ENCODE data around the gene FSIP2. TPM values are rescaled to one million over a fixed set of nuclear protein-coding genes. Genes with fewer than 3 reads are reported as not detected.

Gene FSIP2
- total and polyA plus RNA-seq, 2 experiments from 2014 or later, result 1.9 to 8.6 TPM

DNA sequence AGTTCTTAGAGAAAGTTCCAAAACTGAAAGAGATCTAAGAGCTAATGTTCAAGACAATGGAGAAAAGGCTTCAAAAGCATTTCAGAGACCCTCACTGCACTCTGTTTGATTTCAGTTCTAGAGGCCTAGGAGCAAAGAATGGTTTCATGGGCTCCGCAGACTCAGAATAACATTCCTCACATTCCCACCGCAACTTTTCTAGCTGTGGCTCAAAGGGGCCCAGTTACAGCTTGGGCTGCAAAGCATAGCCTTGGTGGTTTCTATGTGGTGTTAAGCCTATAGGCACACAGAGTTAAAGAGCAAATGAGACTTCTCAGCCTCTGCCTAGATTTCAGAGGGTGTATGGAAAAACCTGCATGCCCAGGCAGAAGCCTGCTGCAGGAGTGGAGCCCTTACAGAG lies 73.0 kb downstream of the FSIP2 start:
- no peak overlapping the region for H3K27ac ChIP-seq
- no peaks in the 10 kb centered on the region for H4K20me1 ChIP-seq (ENCODE audit: insufficient read depth, poor library complexity, severe bottlenecking)
- no peaks in the 10 kb centered on the region for H3K79me2 ChIP-seq
- no peaks in the 10 kb centered on the region for H3K4me1 ChIP-seq (ENCODE audit: insufficient read depth)
- H3K9me2 ChIP-seq (replicated peaks; ENCODE audit: insufficient read depth), result no peaks in the 10 kb centered on the region
- H2AFZ ChIP-seq, result no peak overlapping the region
- no peak for TF ChIP-seq EZH2phosphoT487 (IDR thresholded peaks at IDR 0.05; ENCODE audit: low read depth, severe bottlenecking, unreplicated experiment)
- no peak for TF ChIP-seq EZH2 (IDR thresholded peaks at IDR 0.05; ENCODE audit: borderline replicate concordance)
- TF ChIP-seq, protein P1, sequence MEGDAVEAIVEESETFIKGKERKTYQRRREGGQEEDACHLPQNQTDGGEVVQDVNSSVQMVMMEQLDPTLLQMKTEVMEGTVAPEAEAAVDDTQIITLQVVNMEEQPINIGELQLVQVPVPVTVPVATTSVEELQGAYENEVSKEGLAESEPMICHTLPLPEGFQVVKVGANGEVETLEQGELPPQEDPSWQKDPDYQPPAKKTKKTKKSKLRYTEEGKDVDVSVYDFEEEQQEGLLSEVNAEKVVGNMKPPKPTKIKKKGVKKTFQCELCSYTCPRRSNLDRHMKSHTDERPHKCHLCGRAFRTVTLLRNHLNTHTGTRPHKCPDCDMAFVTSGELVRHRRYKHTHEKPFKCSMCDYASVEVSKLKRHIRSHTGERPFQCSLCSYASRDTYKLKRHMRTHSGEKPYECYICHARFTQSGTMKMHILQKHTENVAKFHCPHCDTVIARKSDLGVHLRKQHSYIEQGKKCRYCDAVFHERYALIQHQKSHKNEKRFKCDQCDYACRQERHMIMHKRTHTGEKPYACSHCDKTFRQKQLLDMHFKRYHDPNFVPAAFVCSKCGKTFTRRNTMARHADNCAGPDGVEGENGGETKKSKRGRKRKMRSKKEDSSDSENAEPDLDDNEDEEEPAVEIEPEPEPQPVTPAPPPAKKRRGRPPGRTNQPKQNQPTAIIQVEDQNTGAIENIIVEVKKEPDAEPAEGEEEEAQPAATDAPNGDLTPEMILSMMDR (IDR thresholded peaks at IDR 0.05; ENCODE audit: poor library complexity), result no peak
- H3K4me3 ChIP-seq, result no peak overlapping the region
- DNase-seq (ENCODE audit: low spot score), result no peak
- 96% methylated on average over 2 of the region's 2 CpGs for WGBS (ENCODE audit: low lambda C conversion rate, missing lambda C conversion rate)
- H3K9me3 ChIP-seq (ENCODE audit: low read depth), result no peaks in the 10 kb centered on the region
- H3K4me2 ChIP-seq, result no peak overlapping the region
- no peaks in the 10 kb centered on the region for H3K27me3 ChIP-seq
- H3K36me3 ChIP-seq (replicated peaks; ENCODE audit: insufficient read depth, low read depth), result no peaks in the 10 kb centered on the region

DNA sequence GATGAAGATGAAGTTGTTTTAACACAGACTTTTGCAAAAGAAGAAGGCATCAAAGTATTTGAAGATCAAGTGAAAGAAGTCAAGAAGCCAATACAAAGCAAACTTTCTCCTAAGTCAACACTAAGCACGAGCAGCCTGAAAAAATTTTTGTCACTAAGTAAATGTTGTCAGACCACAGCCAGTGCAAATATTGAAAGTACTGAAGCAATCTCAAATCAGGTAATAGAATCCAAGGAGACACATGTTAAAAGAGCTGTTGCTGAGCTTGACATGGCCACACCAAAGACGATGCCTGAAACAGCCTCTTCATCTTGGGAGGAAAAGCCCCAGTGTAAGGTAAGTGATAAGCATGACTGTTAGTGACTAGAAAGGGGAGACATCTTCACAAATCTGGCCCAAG lies 75.1 kb downstream of the FSIP2 start:
- Histone ChIP-seq H3K36me3 (replicated peaks; ENCODE audit: insufficient read depth, low read depth) (no peaks in the 10 kb centered on the region), H3K79me2 (no peaks in the 10 kb centered on the region), H3K9me2 (replicated peaks; ENCODE audit: insufficient read depth) (no peaks in the 10 kb centered on the region), H2AFZ (no peak overlapping the region), H3K4me1 (ENCODE audit: insufficient read depth) (no peaks in the 10 kb centered on the region), H3K9me3 (ENCODE audit: low read depth) (no peaks in the 10 kb centered on the region), H3K4me2 (no peak overlapping the region), H3K27me3 (no peaks in the 10 kb centered on the region), H3K27ac (no peak overlapping the region), H3K4me3 (no peak overlapping the region), H4K20me1 (ENCODE audit: insufficient read depth, poor library complexity, severe bottlenecking) (no peaks in the 10 kb centered on the region)
- peak; percentile 84 for TF ChIP-seq EZH2phosphoT487 (IDR thresholded peaks at IDR 0.05; ENCODE audit: low read depth, severe bottlenecking, unreplicated experiment)
- TF ChIP-seq EZH2 (IDR thresholded peaks at IDR 0.05; ENCODE audit: borderline replicate concordance), result no peak
- 56% methylated on average over 2 of the region's 2 CpGs for WGBS (ENCODE audit: low lambda C conversion rate, missing lambda C conversion rate)
- DNase-seq (ENCODE audit: low spot score), result peak; percentile 5

- Histone ChIP-seq H3K79me2 (no peaks in the 10 kb centered on the region), H3K4me1 (ENCODE audit: insufficient read depth) (no peaks in the 10 kb centered on the region), H3K27me3 (no peaks in the 10 kb centered on the region), H3K4me3 (no peak overlapping the region), H3K27ac (no peak overlapping the region), H3K9me2 (replicated peaks; ENCODE audit: insufficient read depth) (no peaks in the 10 kb centered on the region), H4K20me1 (ENCODE audit: insufficient read depth, poor library complexity, severe bottlenecking) (no peaks in the 10 kb centered on the region), H2AFZ (no peak overlapping the region), H3K36me3 (replicated peaks; ENCODE audit: insufficient read depth, low read depth) (no peaks in the 10 kb centered on the region), H3K4me2 (no peak overlapping the region), H3K9me3 (ENCODE audit: low read depth) (no peaks in the 10 kb centered on the region)
- no peak for DNase-seq (ENCODE audit: low spot score)
- no peak for TF ChIP-seq EZH2phosphoT487 (IDR thresholded peaks at IDR 0.05; ENCODE audit: low read depth, severe bottlenecking, unreplicated experiment)
- TF ChIP-seq EZH2 (IDR thresholded peaks at IDR 0.05; ENCODE audit: borderline replicate concordance), result no peak
- TF ChIP-seq, protein P1 (IDR thresholded peaks at IDR 0.05; ENCODE audit: poor library complexity), result no peak
Observed at GRCh38 chr2:185817991-185818390, 79.4 kb downstream of the FSIP2 start.

DNA sequence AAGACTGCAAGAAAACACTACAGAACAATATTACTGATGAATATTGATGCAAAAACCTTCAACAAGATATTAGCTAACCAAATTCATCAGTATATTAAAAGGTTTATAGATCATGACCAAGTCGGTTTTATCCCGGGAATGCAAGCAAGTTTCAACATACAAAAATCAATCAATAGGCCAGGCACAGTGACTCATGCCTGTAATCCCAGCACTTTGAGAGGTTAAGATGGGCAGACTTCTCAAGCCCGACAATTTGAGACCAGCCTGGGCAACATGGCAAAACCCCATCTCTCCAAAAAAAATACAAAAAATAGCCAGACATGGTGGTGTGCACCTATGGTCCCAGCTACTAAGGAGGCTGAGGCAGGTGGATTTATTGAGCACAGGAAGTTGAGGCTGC lies 82.9 kb downstream of the FSIP2 start:
- TF ChIP-seq EZH2phosphoT487 (IDR thresholded peaks at IDR 0.05; ENCODE audit: low read depth, severe bottlenecking, unreplicated experiment), result no peak
- TF ChIP-seq EZH2 (IDR thresholded peaks at IDR 0.05; ENCODE audit: borderline replicate concordance), result no peak
- TF ChIP-seq, protein P1 (IDR thresholded peaks at IDR 0.05; ENCODE audit: poor library complexity), result no peak
- H3K9me2 ChIP-seq (replicated peaks; ENCODE audit: insufficient read depth), result no peaks in the 10 kb centered on the region
- no peaks in the 10 kb centered on the region for H3K4me1 ChIP-seq (ENCODE audit: insufficient read depth)
- no peaks in the 10 kb centered on the region for H3K9me3 ChIP-seq (ENCODE audit: low read depth)
- DNase-seq (ENCODE audit: low spot score), result no peak
- no peaks in the 10 kb centered on the region for H3K27me3 ChIP-seq
- H3K36me3 ChIP-seq (replicated peaks; ENCODE audit: insufficient read depth, low read depth), result no peaks in the 10 kb centered on the region
- 95% methylated on average over 3 of the region's 3 CpGs for WGBS (ENCODE audit: low lambda C conversion rate, missing lambda C conversion rate)
- H3K27ac ChIP-seq, result no peak overlapping the region
- H3K79me2 ChIP-seq, result no peaks in the 10 kb centered on the region
- H3K4me2 ChIP-seq, result no peak overlapping the region
- no peaks in the 10 kb centered on the region for H4K20me1 ChIP-seq (ENCODE audit: insufficient read depth, poor library complexity, severe bottlenecking)
- no peak overlapping the region for H2AFZ ChIP-seq
- H3K4me3 ChIP-seq, result no peak overlapping the region
